AG08396 (cell line): ENCODE results near the gene DACT2.

Experiments used
- DNase-seq: peaks from one replicate; pipeline ENCODE4 v3.0.0; 2012; ENCODE audit warnings: low spot score, mixed read lengths

Gene DACT2

DNA sequence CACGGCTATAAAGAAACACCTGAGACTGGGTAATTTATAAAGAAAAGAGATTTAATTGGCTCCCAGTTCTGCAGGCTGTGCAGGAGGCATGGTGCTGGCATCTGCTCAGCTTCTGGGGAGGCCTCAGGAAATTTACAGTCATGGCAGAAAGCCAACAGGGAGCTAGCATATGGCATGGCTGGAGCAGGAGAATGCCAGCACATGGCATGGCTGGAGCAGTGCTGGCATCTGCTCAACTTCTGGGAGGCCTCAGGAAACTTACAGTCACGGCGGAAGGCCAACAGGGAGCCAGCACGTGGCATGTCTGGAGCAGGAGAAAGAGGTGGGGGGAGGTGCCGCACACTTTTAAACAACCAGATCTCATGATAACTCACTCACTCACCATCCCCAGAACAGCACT lies 32.5 kb upstream of the DACT2 start:
- DNase-seq = no peak

DNA sequence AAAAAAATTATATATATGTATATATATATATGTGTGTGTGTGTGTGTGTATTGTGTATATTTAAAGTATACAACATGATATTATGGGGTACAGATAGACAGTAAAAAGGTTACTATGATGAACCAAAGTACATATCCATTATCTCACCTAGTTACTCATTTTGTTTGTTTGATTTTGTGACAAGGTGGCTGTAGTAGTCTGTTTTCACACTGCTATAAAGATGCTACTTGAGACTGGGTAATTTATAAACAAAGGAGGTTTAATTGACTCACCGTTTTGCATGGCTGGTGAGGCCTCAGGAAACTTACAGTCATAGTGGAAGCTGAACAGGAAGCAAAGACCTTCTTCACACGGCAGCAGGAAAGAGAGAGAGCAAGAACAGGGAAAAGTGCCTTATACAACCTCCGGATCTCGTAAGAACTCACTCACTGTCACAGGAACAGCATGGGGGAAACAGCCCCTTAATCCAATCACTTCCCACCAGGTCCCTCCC lies 30.2 kb upstream of the DACT2 start:
- no peak for DNase-seq

DNA sequence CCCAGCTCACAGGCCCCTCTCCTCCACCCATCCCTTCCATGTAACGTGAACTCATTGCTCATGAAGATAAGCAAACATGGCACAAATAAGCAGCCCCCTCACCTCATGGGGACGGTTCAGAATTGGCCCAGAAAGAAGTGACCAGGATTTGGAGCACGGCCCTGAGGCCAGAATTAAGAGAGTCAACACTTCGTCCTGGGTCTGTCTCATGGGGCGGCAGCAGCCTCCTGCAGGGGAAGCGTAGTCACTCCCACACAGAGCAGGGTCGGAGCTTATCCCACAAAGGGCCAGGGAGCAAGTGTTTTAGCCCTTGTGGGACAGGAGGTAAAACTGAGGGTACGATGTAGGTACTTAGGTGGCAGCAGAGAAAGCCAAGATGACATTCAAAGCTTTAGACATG lies 28.6 kb upstream of the DACT2 start:
- DNase-seq = no peak

DNA sequence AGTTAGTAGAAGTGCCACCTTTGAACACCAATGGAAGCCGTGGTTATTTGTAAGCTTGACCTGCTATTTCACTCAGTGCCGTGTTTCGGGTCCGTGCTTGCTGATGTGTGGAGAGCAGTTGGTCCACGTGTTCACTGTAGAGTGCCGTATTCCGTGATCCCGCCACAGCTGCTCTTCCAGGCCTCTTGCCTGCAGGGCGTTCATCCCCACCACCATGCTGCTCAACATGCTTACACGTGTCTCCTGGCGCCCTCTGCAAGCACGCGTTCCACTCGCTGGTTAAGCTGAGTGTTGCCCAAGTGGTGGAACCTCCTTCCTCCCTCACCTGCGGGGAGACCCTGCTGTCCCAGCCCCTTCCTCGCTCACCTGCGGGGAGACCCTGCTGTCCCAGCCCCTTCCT lies 28.0 kb upstream of the DACT2 start:
- DNase-seq = no peak

DNA sequence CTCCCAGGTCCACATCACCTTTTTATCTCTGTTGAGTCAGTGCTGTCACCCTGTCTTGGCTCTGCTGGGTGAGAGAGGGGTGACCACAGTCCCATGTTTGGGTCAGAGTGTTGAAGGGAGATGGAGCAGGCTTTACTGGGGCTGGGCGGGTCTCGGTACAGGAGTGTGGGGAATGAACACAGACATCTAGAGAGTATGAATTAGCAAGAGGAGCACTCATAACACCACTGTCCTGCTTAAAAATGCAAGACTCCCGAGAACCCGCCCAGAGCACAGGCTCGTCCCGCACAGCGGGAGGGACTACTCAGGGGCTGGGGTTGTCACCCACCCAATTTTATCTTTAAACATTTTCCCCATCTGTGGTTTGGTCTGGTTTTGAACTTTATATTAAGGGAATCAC lies 27.5 kb upstream of the DACT2 start:
- DNase-seq = no peak

DNA sequence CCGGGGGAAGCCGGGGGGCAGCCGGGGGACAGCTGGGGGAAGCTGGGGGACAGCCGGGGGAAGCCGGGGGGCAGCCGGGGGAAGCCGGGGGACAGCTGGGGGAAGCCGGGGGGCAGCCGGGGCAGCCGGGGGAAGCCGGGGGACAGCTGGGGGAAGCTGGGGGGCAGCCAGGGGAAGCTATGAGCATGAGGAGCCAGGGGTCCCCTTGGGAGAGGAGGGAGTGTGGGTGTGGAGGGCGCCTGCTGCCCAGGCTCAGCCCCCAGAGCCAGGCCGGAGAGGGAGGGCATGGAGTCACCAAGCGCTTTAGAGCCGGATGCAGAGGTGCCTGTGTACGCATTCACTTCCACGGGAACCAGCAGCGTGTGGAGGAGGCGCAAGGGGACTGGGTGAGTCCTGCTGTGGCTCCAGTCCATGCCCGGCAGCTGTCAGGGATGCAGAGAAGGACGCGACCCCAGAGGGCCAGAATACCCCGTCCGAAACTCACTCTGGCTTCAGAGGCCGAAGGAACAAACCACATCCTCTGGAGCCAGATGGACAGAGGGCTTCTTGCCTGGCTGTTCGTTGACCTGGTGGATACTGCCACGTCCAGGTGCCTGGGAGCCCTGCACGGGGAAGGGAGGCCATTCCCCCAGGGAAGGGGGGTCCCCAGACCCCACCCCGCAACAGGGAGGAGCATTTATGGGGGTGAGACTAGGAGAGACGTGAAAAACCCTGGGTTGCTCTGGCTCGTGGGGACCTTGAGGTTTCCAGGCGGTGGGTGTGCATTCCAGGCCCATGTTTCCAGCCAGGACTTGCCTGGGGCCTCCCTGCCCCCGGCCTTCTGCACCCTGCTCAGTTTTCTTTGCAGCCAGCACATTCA lies 26.5 kb upstream of the DACT2 start:
- DNase-seq = no peak

DNA sequence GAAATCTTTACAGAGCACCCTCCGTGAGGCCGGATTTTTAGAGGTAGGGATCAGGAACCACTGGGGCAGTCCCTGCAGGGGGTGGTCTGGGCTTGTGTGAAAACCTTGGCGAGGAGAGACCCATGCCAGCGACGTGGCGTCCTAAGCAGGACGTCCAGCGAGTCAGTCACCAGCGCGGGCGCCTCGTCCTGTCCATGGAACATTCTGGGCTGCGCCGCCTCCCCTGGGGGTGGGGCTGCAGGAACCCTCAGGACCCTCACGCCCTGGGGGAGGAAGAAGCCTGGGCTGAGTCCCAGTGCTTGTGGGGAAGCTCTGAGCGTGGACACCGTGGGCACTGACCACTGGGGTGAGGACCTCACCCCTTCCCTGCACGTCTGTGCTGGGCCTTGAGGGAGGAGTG lies 25.7 kb upstream of the DACT2 start:
- DNase-seq = no peak

DNA sequence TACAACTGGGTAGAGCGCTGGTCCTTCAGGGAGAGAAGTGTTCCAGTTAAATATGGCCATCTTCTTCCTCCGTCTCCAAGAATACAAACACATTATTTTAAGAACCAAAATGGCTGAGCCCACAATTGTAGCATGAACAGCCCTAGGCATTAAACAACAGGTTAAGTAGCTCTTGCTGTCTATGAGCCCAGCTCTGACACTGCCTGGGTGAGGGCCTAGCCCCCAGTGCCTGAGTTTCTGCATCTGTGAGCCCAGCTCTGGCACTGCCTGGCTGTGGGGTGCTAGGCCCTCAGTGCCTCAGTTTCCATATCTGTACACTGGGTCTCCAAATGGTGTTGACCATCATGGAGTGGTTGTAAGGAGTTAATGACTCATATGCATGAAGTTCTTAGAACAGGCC lies 24.8 kb upstream of the DACT2 start:
- no peak for DNase-seq

DNA sequence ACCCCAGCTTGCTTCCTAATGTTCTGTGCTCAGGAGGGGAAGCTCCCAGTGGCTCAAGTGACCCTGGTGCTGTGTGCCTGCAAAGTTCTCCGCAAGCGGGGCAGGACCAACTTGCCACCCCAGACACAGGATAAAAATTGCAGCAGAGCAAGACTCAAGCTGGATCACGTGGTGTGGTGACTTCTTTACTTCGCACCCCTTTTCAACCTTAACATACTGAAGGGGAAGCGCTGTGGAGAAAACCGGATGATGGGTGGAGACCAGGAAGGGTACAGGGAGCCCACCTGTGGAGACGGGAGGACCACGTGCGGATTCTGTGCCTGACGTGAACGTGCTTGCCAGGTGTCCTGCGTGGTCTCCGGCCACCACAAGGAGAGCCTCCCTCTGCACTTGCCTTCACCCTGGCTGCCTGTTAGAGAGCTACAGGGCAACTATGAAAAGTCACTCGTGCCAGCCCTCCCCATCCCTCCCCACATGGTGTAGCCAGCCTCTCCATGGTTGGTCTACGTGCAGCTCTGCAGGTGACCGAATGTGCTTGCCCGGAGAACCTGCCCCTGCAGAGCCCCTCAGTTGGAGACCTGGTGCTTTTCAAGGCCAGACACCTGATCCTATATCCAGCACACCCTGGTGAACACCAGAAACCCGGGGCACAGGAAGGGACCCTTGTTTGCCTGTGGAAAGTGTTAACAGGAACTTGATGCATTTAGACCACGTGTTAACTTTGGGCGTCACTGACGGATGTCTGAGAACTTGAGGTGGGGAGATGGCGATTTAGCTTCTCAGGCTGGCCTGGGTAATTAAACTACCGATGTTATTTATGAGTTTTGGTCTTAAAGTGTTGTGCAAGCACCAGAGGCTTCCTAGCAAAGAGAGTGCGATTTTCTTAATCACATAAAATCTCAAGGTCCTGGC lies 23.9 kb upstream of the DACT2 start:
- DNase-seq = no peak

DNA sequence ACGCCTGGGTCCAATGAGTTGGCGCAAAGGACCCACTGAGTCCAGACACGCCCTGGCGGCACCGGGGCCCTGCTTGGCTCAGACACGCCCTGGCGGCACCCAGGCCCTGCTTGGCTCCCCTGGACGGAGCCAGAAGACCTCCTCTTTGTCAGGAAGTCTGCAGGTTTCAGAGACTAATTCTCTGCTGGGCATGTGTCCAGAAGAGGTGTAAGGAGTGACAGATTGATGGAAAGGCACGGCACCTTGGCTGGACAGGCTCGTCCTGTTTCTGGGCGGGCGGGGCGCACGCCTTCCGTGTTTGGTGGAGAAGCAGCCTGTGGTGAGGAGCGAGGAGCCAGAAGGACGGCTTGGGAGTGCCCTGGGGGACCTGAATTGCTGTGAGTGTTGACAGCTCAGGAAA lies 23.1 kb upstream of the DACT2 start:
- DNase-seq = no peak

DNA sequence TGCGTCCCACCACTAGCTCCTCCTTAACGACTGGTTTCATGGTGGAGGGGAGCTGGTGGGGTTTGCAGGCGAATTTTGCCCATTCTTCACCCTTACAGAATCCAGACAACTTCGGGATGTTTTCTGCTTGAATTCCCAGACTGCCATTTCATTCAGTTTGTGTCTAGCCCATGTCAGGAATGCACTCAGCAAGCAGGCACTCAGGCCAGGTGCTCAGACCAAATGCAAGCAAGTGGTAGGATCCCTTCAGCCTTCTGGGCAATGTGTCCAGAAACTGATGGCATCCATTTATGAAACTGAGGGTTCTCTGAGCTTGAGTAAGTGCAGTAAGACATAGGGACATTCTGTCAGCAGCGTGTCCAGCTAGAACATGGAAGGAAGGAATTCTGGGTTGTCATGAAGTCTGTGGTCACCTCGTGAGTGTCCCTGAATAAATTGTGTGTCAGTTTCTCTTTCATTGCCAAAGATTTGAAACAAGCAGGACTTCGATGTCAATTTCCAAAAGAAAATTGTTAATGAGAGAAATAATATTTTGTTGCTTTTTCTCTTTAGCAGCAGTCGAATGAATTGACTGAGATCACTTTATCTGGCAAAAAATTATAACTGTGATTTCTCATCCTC lies 21.8 kb upstream of the DACT2 start:
- DNase-seq = no peak

DNA sequence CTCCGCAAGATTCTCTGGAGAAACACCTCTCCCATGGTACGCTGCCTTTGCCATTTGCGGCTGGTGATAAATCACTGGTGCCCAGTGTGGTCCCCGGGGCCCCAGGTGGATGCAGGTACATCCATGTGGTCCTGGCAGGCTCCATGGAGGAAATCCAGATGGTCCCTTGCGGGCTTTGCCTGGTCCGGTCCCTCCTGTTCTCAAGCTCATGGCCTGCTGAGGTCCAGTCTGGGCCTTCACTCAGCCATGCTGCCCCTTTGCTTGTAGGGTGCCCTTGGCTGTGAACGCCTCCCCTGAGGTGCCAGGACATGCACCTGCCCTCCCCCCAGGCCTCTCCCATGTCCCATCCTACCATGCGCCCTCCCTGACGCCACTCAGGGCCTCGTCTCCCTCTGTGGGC lies 21.2 kb upstream of the DACT2 start:
- DNase-seq = no peak

DNA sequence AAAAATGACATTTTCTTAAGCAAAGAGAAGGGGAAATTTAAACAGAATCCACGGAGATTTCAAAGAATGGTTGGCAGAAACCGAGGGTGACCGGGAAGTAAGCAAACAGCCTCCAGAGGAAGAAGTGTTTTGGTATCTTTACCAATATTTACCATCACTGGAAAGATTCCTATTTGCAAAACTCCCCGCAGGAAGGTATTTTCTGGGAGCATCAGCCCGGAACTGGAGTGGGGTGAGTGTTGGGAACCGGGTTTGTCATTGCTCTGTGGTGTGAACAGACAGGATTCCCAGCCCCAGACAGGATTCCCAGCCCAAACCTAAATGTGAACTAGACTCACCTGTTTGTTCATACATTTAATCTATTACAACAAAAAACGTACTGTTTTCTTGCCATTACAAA lies 19.2 kb upstream of the DACT2 start:
- no peak for DNase-seq

DNA sequence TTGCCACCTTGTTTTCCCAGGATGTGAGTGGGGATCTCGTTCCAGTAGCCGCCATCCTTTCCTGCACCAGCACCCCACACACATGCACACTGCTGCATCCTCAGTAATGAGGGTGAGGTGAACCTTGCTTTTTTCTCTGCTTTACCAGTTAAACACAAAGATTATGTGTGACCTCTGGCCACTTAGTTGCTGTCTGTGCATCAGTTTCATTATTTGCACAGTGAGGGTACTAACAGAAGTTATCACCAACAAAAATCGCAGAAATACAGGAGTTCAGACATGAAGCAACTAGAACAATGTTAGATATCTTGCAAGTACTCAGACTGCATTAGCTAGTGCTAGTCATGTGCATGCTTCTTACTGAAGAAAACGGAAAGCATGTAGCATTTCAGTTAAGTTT lies 17.4 kb upstream of the DACT2 start:
- DNase-seq = no peak

DNA sequence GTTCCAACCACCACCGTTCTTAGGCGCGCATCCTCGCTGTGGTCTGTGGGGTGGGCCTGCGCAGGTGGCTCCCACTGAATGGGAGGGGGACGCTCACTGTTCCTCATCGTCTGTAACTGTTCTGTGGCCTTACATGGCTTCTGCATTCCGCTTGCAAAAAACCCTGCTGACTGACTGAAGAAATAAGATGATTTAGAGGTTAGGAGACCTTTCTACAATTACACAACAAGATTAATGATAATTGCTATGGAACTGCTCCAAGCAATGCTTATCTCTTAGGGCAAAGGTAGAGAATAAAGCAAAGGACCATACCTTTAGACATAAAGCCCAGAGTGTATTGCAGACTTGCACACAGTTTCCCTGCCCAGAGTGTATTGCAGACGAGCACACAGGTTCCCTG lies 14.4 kb upstream of the DACT2 start:
- DNase-seq = no peak

DNA sequence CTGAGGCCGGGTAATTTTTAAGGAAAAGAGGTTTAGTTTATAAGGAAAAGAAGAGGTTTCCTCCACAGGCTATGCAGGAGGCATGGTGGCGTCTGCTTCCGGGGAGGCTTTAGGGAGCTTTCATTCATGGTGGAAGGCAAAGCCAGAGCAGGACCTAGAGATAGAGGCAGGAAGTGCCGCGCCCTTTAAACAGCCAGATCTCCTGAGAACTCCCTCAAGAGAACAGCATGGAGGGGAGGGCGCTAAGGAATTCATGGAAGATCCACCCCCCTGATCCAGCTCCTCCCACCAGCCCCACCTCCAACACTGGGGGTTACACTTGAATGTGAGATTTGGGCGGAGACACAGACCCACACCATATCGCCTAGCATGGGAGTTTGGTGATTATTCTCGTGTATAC lies 13.9 kb upstream of the DACT2 start:
- DNase-seq = no peak

DNA sequence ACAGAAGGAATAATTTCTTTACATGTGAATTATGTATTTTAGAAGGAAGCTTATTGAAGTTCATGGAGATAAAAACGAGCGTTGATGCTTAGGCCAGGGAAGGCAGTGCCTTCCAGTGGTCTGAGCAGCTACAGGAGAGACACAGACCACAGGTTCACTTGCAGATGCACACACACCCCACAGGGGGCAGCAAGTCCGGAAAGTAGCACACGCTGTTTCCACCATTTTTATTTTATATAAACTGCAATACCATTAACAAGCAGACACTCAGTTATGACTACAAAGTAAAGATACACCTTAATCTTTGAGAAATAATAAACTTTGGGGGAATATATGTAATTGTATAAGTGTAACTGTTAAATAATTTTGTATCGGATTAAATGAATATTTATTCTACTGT lies 13.5 kb upstream of the DACT2 start:
- DNase-seq = no peak

DNA sequence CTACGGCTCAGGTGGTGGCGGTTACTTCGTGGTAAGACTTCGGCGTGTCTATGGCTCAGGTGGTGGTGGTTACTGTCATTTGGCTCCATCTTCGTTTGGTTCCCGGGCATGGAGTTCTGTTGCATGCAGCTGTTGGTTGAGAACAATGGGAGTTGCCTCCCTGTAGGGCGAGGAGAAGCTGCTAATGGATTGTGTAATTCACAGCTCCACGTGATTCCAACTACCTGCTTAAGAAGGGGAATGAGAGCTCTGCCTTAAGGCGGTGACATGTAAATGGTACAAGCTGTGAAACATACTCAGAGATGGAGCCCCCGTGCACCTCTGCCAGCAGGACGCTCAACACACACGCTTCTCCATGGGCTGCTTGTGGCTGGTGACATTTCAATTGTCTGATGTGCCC lies 12.4 kb upstream of the DACT2 start:
- no peak for DNase-seq

DNA sequence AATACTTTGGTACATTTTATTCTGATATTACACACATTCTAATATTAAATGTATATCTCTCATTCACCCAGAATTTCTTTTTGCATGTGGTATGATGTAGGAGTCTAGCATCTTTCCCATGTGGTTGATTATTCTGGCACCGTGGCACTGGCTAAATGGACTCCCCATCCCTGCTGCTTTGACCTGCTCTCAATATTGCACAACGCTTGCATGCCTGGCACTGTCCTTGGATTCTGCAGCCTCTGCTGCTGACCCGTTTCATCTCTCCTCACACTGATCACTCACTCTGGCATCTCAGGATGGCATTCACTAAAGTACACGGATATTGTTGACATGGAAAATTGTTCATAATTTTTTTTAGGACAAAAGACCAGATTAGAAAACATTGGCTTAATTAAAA lies 11.5 kb upstream of the DACT2 start:
- no peak for DNase-seq

DNA sequence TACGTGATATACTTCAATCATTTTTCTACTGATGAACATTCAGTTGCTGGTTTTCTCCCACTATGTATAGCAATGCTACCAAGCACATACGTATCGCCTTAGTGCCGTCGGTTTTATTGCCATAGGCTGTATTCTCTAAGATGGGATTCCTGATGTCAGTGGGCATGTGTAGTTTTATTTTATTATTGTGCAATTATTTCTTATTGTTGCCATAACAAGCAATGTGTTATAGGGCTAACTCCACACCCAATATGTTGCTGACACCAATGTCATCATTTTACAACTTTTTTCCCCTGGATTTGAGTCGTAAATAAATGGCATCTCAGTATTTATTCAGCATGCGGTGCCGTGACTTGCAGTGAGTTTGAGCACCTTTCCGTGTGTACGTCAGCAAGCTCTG lies 10.8 kb upstream of the DACT2 start:
- no peak for DNase-seq

DNA sequence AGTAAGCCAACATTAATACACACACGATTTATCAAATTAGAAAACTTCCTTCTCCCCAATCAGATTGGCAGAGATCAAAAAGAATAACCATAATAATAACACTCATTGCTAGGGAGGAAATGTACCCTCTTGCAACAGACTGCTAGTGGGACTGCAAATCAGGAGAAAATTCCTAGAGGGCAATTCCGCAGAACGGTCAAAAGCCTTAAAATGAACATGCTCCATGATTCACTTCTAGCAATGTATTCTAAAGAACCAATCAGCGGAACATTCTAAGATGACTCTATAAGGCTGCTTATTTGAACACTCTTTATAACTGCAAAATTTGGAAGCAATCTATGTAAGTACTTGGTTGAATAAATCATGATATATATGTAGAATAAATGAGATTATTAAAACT lies 8.5 kb upstream of the DACT2 start:
- no peak for DNase-seq
